Common myeloid progenitor, CD34-positive (primary cell): Measurements from ENCODE around the gene PI4KA.
"Not testable (repeated sequence)": the region's sequence is repeated elsewhere in the genome, so short reads cannot be mapped to it uniquely, and the experiment has no call there.

Experiments used
- CTCF ChIA-PET: fragments of 350-600 bp; sonication (Branson Sonifier 250); formaldehyde crosslinking; loops from one replicate; lab custom pipeline; 2021; ENCODE audit warnings: antibody characterized with exemption; lab: Charles Lee
- POLR2A ChIA-PET: fragments of 350-600 bp; sonication (Branson Sonifier 250); formaldehyde crosslinking; loops from one replicate; lab custom pipeline; 2021; ENCODE audit warnings: antibody characterized with exemption; lab: Charles Lee
- DNase-seq, 3 donors: peaks; one replicate each; pipeline versions ENCODE4 v3.0.0 to v3.0.0-alpha.2; 2013
- H3K27ac ChIP-seq, 2 experiments: 1 replicate in 1 of 2; 2 replicates in 1 of 2; pipeline ENCODE4 v1.7.0; 2013; ENCODE audit warnings: inconsistent platforms in 2 of 2, low read length in 2 of 2, mild to moderate bottlenecking in 2 of 2, low read depth in 1 of 2, moderate library complexity in 1 of 2; ENCODE audit not compliant: severe bottlenecking in 2 of 2, insufficient read depth in 1 of 2, poor library complexity in 1 of 2
- H3K27me3 ChIP-seq, 5 experiments: replicated peaks in 2 of 5; 1 replicate in 3 of 5; 2 replicates in 2 of 5; pipeline versions ENCODE4 v1.6.1 to v1.7.0; 2013; ENCODE audit warnings: low read length in 4 of 5, mild to moderate bottlenecking in 2 of 5, moderate library complexity in 2 of 5, inconsistent platforms in 1 of 5; ENCODE audit not compliant: insufficient read depth in 5 of 5, control insufficient read depth in 4 of 5
- H3K36me3 ChIP-seq, 4 experiments: 1 replicate in 2 of 4; 2 replicates in 2 of 4; pipeline versions ENCODE4 v1.6.1 to v1.7.0; 2013; ENCODE audit warnings: low read length in 3 of 4, control low read depth in 1 of 4, mild to moderate bottlenecking in 1 of 4; ENCODE audit not compliant: control insufficient read depth in 4 of 4, insufficient read depth in 4 of 4
- H3K4me1 ChIP-seq, 4 experiments: 1 replicate in 3 of 4; 2 replicates in 1 of 4; pipeline versions ENCODE4 v1.6.1 to v1.7.1; 2013; ENCODE audit warnings: low read length in 3 of 4, mild to moderate bottlenecking in 3 of 4, control low read depth in 1 of 4, inconsistent platforms in 1 of 4, moderate library complexity in 1 of 4; ENCODE audit not compliant: control insufficient read depth in 4 of 4, insufficient read depth in 4 of 4; ENCODE audit errors: control extremely low read depth in 1 of 4
- H3K4me3 ChIP-seq, 7 experiments: 1 replicate in 4 of 7; 2 replicates in 3 of 7; pipeline versions ENCODE4 v1.5.1 to v1.7.0; 2013; ENCODE audit warnings: mild to moderate bottlenecking in 7 of 7, low read length in 6 of 7, moderate library complexity in 6 of 7, inconsistent platforms in 2 of 7, low read depth in 2 of 7, control low read depth in 1 of 7; ENCODE audit not compliant: insufficient read depth in 4 of 7, control insufficient read depth in 1 of 7; ENCODE audit errors: extremely low read depth in 1 of 7
- H3K9me3 ChIP-seq, 5 experiments: 1 replicate in 4 of 5; 2 replicates in 1 of 5; pipeline versions ENCODE4 v1.6.1 to v1.7.1; 2013; ENCODE audit warnings: low read length in 4 of 5, mild to moderate bottlenecking in 2 of 5, inconsistent platforms in 1 of 5, low read depth in 1 of 5, moderate library complexity in 1 of 5; ENCODE audit not compliant: control insufficient read depth in 4 of 5, insufficient read depth in 2 of 5; ENCODE audit errors: control extremely low read depth in 1 of 5
- WGBS: methylation state at CpG from one replicate; pipeline ENCODE4 v1.1.5; 2013; ENCODE audit not compliant: insufficient coverage; 5-methylcytosine and 5-hydroxymethylcytosine counted together

Gene PI4KA

GRCh38 chr22:20666560-20666959 lies 192.1 kb downstream of the PI4KA start:
- no CpG with 5 or more reads among the region's 1 CpG for WGBS

GRCh38 chr22:20664594-20664959 lies 194.0 kb downstream of the PI4KA start:
- POLR2A ChIA-PET = interaction anchor here (0.6 kb wide), 1 partner anchor 101 kb away, joined by 3 read pairs; no protein-coding TSS in a partner anchor
- DNase-seq = no peak
- Histone ChIP-seq H3K4me3 (no peak overlapping the region), H3K9me3 (peaks cover 0 to 13% (median 2%) of the 10 kb centered on the region in 5 experiments), H3K27me3 (peaks cover 0 to 12% (median 3%) of the 10 kb centered on the region in 5 experiments), H3K4me1 (no peaks in the 10 kb centered on the region), H3K36me3 (no peaks in the 10 kb centered on the region), H3K27ac (no peak overlapping the region)
- 83% methylated on average over 1 of the region's 1 CpG for WGBS
- CTCF ChIA-PET = no interaction called here

More at GRCh38 chr22:20666560-20666959, 192.1 kb downstream of the PI4KA start:
- ChIA-PET CTCF (no interaction called here), POLR2A (no interaction called here)
- Histone ChIP-seq H3K4me3 (no peak overlapping the region), H3K36me3 (no peaks in the 10 kb centered on the region), H3K27me3 (peaks cover under 1 to 12% (median 4%) of the 10 kb centered on the region in 5 experiments), H3K27ac (no peak overlapping the region), H3K9me3 (peaks cover 0 to 13% (median 2%) of the 10 kb centered on the region in 5 experiments), H3K4me1 (no peaks in the 10 kb centered on the region)
- no peak for DNase-seq

- H3K27ac ChIP-seq = no peak overlapping the region
- H3K4me3 ChIP-seq = no peak overlapping the region
- ChIA-PET CTCF (no interaction called here), POLR2A (interaction anchor here (0.6 kb wide), 1 partner anchor 101 kb away, joined by 3 read pairs; no protein-coding TSS in a partner anchor)
- no peak for DNase-seq
- peaks cover 3 to 14% (median 3%) of the 10 kb centered on the region in 5 experiments for H3K27me3 ChIP-seq
- no peaks in the 10 kb centered on the region for H3K36me3 ChIP-seq
- H3K4me1 ChIP-seq = no peaks in the 10 kb centered on the region
- WGBS = 94% methylated on average over 5 of the region's 7 CpGs
- peaks cover 0 to 13% (median 2%) of the 10 kb centered on the region in 5 experiments for H3K9me3 ChIP-seq
Observed at GRCh38 chr22:20663941-20664593, 194.5 kb downstream of the PI4KA start.

DNA sequence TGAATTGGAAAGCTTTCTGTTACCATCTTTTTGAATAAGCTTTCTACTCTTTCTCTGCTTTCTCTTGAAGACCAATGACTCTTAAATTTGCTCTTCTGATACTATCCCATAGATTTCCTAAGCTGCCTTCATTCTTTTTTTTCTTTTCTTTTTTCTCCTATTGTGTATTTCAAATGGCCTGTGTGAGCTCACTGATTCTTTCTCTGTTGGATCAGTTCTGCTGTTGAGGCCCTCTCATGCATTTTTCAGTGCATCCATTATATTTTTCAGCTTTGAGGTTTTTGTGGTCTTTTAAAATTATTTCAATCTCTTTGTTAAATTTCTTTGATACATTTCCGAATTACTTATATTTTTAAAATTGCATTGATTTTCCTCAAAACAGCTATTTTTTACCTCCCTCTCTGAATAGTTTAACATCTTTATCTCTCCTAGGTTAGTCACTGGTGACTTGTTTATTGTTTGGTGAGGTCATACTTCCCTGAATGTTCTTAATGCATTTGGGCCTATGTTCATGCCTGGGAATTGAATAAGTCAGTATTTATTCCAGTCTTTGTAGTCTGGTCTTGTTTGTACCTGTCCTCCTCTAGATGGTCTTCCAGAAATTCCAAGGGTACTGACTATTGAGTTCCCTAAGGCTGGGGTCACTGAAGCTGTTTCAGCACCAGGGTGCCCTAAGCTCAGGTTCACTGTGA lies 195.3 kb downstream of the PI4KA start:
- POLR2A ChIA-PET = no interaction called here
- CTCF ChIA-PET = no interaction called here

GRCh38 chr22:20662524-20663036 lies 196.0 kb downstream of the PI4KA start:
- CTCF ChIA-PET = not testable (repeated sequence)

More for the DNA sequence above, 195.3 kb downstream of the PI4KA start:
- Histone ChIP-seq H3K36me3 (no peaks in the 10 kb centered on the region), H3K4me3 (no peak overlapping the region), H3K9me3 (peaks cover 0 to 13% (median 2%) of the 10 kb centered on the region in 5 experiments), H3K27me3 (peaks cover 3 to 20% (median 4%) of the 10 kb centered on the region in 5 experiments), H3K4me1 (no peaks in the 10 kb centered on the region), H3K27ac (no peak overlapping the region)
- no CpG with 5 or more reads among the region's 1 CpG for WGBS
- no peak for DNase-seq

DNA sequence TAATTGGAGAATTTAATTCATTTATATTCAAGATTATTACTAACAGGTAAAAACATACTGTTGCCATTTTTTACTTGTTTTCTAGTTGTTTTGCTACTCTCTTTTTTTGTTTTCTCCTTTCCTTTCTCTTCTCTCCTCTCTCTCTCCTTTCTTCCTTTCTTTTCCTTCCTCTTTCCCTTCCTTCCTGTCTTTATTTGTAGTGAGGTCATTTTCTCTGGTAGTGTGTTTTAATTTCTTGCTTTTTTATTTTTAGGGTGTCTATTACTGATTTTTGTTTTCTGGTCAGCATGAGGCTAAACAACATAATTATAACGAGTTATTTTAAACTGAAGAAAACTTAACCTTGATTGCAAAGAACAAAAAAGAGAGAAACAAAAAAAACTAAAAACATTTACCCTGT lies 197.1 kb downstream of the PI4KA start:
- WGBS = no CpG with 5 or more reads among the region's 1 CpG
- H3K27ac ChIP-seq = no peak overlapping the region
- ChIA-PET POLR2A (no interaction called here), CTCF (no interaction called here)
- no peak for DNase-seq
- no peaks in the 10 kb centered on the region for H3K36me3 ChIP-seq
- peaks cover 4 to 24% (median 6%) of the 10 kb centered on the region in 5 experiments for H3K27me3 ChIP-seq
- no peak overlapping the region for H3K4me3 ChIP-seq
- no peaks in the 10 kb centered on the region for H3K4me1 ChIP-seq
- peaks cover 0 to 13% (median 2%) of the 10 kb centered on the region in 5 experiments for H3K9me3 ChIP-seq

More at GRCh38 chr22:20662524-20663036, 196.0 kb downstream of the PI4KA start:
- H3K36me3 ChIP-seq, H3K27ac ChIP-seq, H3K4me3 ChIP-seq, H3K4me1 ChIP-seq, POLR2A ChIA-PET, DNase-seq: not testable (repeated sequence)
- WGBS = 100% methylated on average over 2 of the region's 4 CpGs
- H3K9me3 ChIP-seq = peaks cover 0 to 13% (median 2%) of the 10 kb centered on the region in 5 experiments
- H3K27me3 ChIP-seq = peaks cover 3 to 23% (median 4%) of the 10 kb centered on the region in 5 experiments
